GM23338 (cell line): Measurements from ENCODE around the gene CCDC167.

Source experiments
- CTCF ChIP-seq, 2 experiments: fragments of 200-600 bp in 1 of 2; sonication (generic) in 1 of 2; conservative IDR thresholded peaks; 2 replicates each; pipeline versions ENCODE4 v1.5.1 to v1.6.1; 2016 to 2017; ENCODE audit warnings: antibody characterized with exemption in 2 of 2, low read depth in 2 of 2, mild to moderate bottlenecking in 2 of 2, moderate library complexity in 1 of 2
- ETS1 ChIP-seq: IDR thresholded peaks from 2 replicates; pipeline ENCODE4 v1.6.1; 2016; ENCODE audit warnings: antibody characterized with exemption
- EZH2 ChIP-seq: fragments of 200-600 bp; sonication (generic); IDR thresholded peaks from one replicate; pipeline ENCODE4 v1.8.0; 2017; ENCODE audit warnings: antibody characterized with exemption, mild to moderate bottlenecking, low read depth; ENCODE audit not compliant: unreplicated experiment
- POLR2AphosphoS5 ChIP-seq: IDR thresholded peaks from 2 replicates; pipeline ENCODE4 v1.6.1; 2016; ENCODE audit warnings: antibody characterized with exemption, low read depth
- REST ChIP-seq: IDR thresholded peaks from one replicate; pipeline ENCODE4 v1.6.1; 2018; ENCODE audit warnings: antibody characterized with exemption; ENCODE audit not compliant: unreplicated experiment
- STAT1 ChIP-seq: IDR thresholded peaks from one replicate; pipeline ENCODE4 v1.6.1; 2016; ENCODE audit warnings: antibody characterized with exemption; ENCODE audit not compliant: unreplicated experiment
- ZNF462 ChIP-seq: fragments of 250-450 bp; sonication (Bioruptor Pico); IDR thresholded peaks from 2 replicates; pipeline ENCODE4 v1.5.0; 2020; ENCODE audit warnings: mild to moderate bottlenecking, moderate library complexity

- TF ChIP-seq EZH2 (no peak), POLR2AphosphoS5 (no peak), CTCF (conservative IDR thresholded peaks at IDR 0.05; ENCODE audit: low read depth in 2 of 2) (no peak), ETS1 (no peak), REST (no peak), STAT1 (no peak), ZNF462 (CRISPR knock-in tag) (no peak)
Observed at GRCh38 chr6:37433657-37434271, 65.9 kb downstream of the CCDC167 start.
